ENCODE data around the gene IFNA21.
"Not testable (repeated sequence)": the region's sequence is repeated elsewhere in the genome, so short reads cannot be mapped to it uniquely, and the experiment has no call there.

IFNA21 gene

GRCh38 chr9:21154018-21154608 lies 12.3 kb downstream of the IFNA21 start:
- H3K4me1 ChIP-seq (ENCODE audit: insufficient read depth, insufficient read length), result no peaks in the 10 kb centered on the region
- no peak overlapping the region for H3K9ac ChIP-seq (ENCODE audit: insufficient read length, low read depth)
- H3K27me3 ChIP-seq (ENCODE audit: insufficient read depth, insufficient read length), result no peaks in the 10 kb centered on the region
- H3K9me3 ChIP-seq (ENCODE audit: insufficient read depth, low read length), result no peaks in the 10 kb centered on the region; the same call in 1 of the 2 replicates
- no peaks in the 10 kb centered on the region for H3K36me3 ChIP-seq (ENCODE audit: insufficient read depth, insufficient read length, low read length)
- no peak overlapping the region for H3K4me3 ChIP-seq (ENCODE audit: insufficient read length, low read depth)
- peak; percentile 22 for DNase-seq (ENCODE audit: low read depth, low spot score)
- TF ChIP-seq ZNF274 (IDR thresholded peaks at IDR 0.05; ENCODE audit: low read depth, low read length), result no peak
- no peak for TF ChIP-seq SUZ12 (IDR thresholded peaks at IDR 0.05; ENCODE audit: extremely low read depth, insufficient read depth, insufficient read length)
- TF ChIP-seq YY1 (IDR thresholded peaks at IDR 0.05; ENCODE audit: insufficient read depth, insufficient read length), result no peak

DNA sequence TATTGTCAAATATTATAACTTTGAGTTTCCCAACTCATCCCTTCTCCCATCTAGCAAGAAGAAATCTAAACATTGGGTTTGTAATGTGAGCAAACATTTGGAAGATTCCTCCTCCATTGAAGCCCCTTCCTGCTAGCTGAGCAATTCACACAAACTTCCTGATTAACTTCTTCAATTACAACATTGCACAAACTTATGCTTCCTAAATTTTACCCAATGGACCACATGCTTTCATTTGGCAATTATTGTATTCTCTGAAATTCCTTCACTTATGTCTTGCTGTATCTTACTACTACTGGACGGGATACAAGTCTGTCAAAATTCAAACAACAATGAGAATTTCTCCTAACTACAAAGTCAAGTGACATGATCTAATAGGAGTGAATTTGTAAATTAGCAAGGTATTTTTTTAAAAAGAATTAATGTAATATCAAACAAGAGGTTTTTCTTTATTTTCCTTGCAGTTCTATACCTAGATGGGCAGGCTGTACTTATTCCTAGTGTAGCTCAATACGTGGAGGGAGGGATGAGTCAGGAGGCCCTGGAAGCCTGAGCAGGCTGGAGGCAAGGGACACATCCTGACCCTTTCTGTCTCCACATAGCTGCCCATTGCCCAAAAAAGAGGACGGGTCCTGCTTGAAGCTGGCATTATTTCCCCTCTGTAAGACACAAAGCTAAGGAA lies 13.0 kb downstream of the IFNA21 start:
- Histone ChIP-seq H3K9me3 (ENCODE audit: insufficient read depth, low read length) (no peaks in the 10 kb centered on the region; the same call in 1 of the 2 replicates), H3K36me3 (ENCODE audit: insufficient read depth, insufficient read length, low read length) (no peaks in the 10 kb centered on the region), H3K4me3 (ENCODE audit: insufficient read length, low read depth) (no peak overlapping the region), H3K9ac (ENCODE audit: insufficient read length, low read depth) (no peak overlapping the region), H3K4me1 (ENCODE audit: insufficient read depth, insufficient read length) (no peaks in the 10 kb centered on the region), H3K27me3 (ENCODE audit: insufficient read depth, insufficient read length) (no peaks in the 10 kb centered on the region)
- TF ChIP-seq ZNF274 (IDR thresholded peaks at IDR 0.05; ENCODE audit: low read depth, low read length) (no peak), SUZ12 (IDR thresholded peaks at IDR 0.05; ENCODE audit: extremely low read depth, insufficient read depth, insufficient read length) (no peak), YY1 (IDR thresholded peaks at IDR 0.05; ENCODE audit: insufficient read depth, insufficient read length) (no peak)
- DNase-seq (ENCODE audit: low read depth, low spot score), result no peak

DNA sequence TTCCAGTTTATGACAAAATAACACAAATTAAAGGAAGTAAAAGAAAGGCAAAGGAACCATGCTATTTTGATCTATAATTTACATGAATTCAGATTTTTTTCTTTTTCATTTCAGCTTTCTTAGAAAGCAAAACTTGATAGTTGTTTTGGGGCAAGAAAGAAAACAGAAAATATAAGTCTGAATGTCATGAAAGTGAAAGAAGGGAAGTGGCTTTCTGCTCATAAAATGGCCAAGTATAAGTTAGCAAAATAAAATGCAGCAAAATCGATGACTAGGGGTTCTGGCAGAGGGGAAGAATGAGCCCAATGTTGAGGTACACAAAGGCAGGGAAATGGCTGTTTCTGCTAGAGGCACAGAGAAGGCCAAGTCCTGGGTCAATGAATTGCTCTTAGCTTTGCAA lies 21.9 kb downstream of the IFNA21 start:
- no peaks in the 10 kb centered on the region for H3K36me3 ChIP-seq (ENCODE audit: insufficient read depth, insufficient read length, low read length)
- no peaks in the 10 kb centered on the region for H3K27me3 ChIP-seq (ENCODE audit: insufficient read depth, insufficient read length)
- H3K9me3 ChIP-seq (ENCODE audit: insufficient read depth, low read length), result peaks cover 4% of the 10 kb centered on the region; the same call in 1 of the 2 replicates
- H3K9ac ChIP-seq (ENCODE audit: insufficient read length, low read depth), result no peak overlapping the region
- no peak overlapping the region for H3K4me3 ChIP-seq (ENCODE audit: insufficient read length, low read depth)
- H3K4me1 ChIP-seq (ENCODE audit: insufficient read depth, insufficient read length), result no peaks in the 10 kb centered on the region
- TF ChIP-seq SUZ12 (IDR thresholded peaks at IDR 0.05; ENCODE audit: extremely low read depth, insufficient read depth, insufficient read length) (no peak), YY1 (IDR thresholded peaks at IDR 0.05; ENCODE audit: insufficient read depth, insufficient read length) (no peak), ZNF274 (IDR thresholded peaks at IDR 0.05; ENCODE audit: low read depth, low read length) (no peak)
- no peak for DNase-seq (ENCODE audit: low read depth, low spot score)

DNA sequence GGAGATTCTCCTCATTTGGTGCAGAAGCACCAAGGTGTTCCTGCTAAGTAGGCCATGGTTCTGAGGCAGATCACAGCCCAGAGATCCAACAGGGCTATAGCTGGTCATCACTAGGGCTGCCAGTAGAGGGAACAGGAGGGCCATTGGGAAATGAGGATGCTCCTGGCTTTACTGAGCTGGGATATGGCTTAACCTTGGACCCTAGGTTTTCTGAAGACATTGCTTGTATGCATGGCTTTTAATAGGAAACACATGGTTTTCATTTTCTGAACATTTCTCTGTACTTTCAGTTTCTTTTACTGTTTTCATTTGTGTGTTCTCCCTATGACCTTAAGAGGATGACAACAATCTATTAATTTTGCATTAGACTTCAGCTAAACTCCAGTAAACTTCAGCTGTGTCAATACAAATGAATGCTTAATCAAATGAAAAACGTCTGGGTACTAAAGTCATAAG lies 25.0 kb downstream of the IFNA21 start, which contains the start of gene IFNW1:
IFNW1 (minus strand) TSS at position 406 of the 456 bp plus-strand sequence; CDS start at position 144, 262 bp downstream.
- Histone ChIP-seq H3K4me3 (ENCODE audit: insufficient read length, low read depth) (no peak within 1 kb of the TSS), H3K27me3 (ENCODE audit: insufficient read depth, insufficient read length) (no peaks in the 10 kb centered on the region)
- DNase-seq (ENCODE audit: low read depth, low spot score), result no peak

DNA sequence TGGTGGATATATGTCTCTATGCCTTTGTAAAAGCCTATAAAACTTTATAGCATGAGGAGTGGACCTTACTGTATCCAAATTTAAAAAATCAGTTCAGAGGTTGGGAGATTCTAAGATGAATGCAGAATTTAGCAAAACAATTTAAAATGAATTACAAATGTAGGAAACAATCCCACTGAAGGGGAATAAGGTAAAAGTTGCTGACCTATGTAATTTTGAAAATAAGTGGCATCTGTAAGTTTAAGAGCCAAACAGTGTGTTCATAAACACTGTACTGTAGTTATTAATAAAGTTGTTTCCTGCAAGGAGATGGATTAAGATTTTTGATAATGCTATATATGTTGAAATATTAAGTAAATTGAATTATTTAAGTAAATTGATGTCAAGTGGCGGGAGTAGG lies 29.4 kb downstream of the IFNA21 start:
- no peak for DNase-seq (ENCODE audit: low read depth, low spot score)
- no peak overlapping the region for H3K9ac ChIP-seq (ENCODE audit: insufficient read length, low read depth)
- TF ChIP-seq SUZ12 (IDR thresholded peaks at IDR 0.05; ENCODE audit: extremely low read depth, insufficient read depth, insufficient read length), result no peak
- no peak for TF ChIP-seq YY1 (IDR thresholded peaks at IDR 0.05; ENCODE audit: insufficient read depth, insufficient read length)
- TF ChIP-seq ZNF274 (IDR thresholded peaks at IDR 0.05; ENCODE audit: low read depth, low read length), result no peak
- H3K4me1 ChIP-seq (ENCODE audit: insufficient read depth, insufficient read length), result no peaks in the 10 kb centered on the region
- H3K27me3 ChIP-seq (ENCODE audit: insufficient read depth, insufficient read length), result no peaks in the 10 kb centered on the region
- no peaks in the 10 kb centered on the region for H3K9me3 ChIP-seq (ENCODE audit: insufficient read depth, low read length)
- H3K4me3 ChIP-seq (ENCODE audit: insufficient read length, low read depth), result no peak overlapping the region
- no peaks in the 10 kb centered on the region for H3K36me3 ChIP-seq (ENCODE audit: insufficient read depth, insufficient read length, low read length)

More for the DNA sequence above, 25.0 kb downstream of the IFNA21 start, which contains the start of gene IFNW1:
- Histone ChIP-seq H3K36me3 (ENCODE audit: insufficient read depth, insufficient read length, low read length) (no peaks in the 10 kb centered on the region), H3K9ac (ENCODE audit: insufficient read length, low read depth) (no peak within 1 kb of the TSS), H3K4me1 (ENCODE audit: insufficient read depth, insufficient read length) (no peaks in the 10 kb centered on the region), H3K9me3 (ENCODE audit: insufficient read depth, low read length) (no peaks in the 10 kb centered on the region)
- no peak for TF ChIP-seq YY1 (IDR thresholded peaks at IDR 0.05; ENCODE audit: insufficient read depth, insufficient read length)
- TF ChIP-seq SUZ12 (IDR thresholded peaks at IDR 0.05; ENCODE audit: extremely low read depth, insufficient read depth, insufficient read length), result no peak
- no peak for TF ChIP-seq ZNF274 (IDR thresholded peaks at IDR 0.05; ENCODE audit: low read depth, low read length)

DNA sequence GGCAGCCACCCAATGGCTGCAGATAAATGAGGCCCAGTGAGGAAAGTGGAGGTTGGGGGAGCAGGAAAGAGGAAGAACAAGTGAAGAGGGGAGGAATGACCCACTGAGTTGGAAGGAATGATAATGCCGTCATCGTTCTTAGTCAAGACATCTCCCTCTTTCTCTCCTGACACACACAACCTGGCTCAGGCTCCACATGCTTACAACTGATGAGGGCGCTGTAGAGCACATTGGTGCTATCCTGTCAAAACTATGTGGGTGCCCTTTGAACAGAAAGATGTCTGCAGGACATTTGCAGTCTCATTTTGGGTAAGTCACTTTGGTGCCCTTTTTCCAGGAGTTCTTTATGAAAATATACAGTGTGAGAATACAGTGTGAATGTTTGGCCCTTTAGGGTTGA lies 30.7 kb downstream of the IFNA21 start:
- Histone ChIP-seq H3K4me3 (ENCODE audit: insufficient read length, low read depth) (no peak overlapping the region), H3K36me3 (ENCODE audit: insufficient read depth, insufficient read length, low read length) (no peaks in the 10 kb centered on the region), H3K9me3 (ENCODE audit: insufficient read depth, low read length) (no peaks in the 10 kb centered on the region), H3K9ac (ENCODE audit: insufficient read length, low read depth) (no peak overlapping the region), H3K27me3 (ENCODE audit: insufficient read depth, insufficient read length) (no peaks in the 10 kb centered on the region), H3K4me1 (ENCODE audit: insufficient read depth, insufficient read length) (no peaks in the 10 kb centered on the region)
- no peak for TF ChIP-seq ZNF274 (IDR thresholded peaks at IDR 0.05; ENCODE audit: low read depth, low read length)
- no peak for TF ChIP-seq YY1 (IDR thresholded peaks at IDR 0.05; ENCODE audit: insufficient read depth, insufficient read length)
- no peak for TF ChIP-seq SUZ12 (IDR thresholded peaks at IDR 0.05; ENCODE audit: extremely low read depth, insufficient read depth, insufficient read length)
- DNase-seq (ENCODE audit: low read depth, low spot score), result no peak

GRCh38 chr9:21128186-21128585 lies 38.3 kb downstream of the IFNA21 start:
- H3K9me3 ChIP-seq (ENCODE audit: insufficient read depth, low read length); H3K4me3 ChIP-seq (ENCODE audit: insufficient read length, low read depth); DNase-seq (ENCODE audit: low read depth, low spot score); H3K27me3 ChIP-seq (ENCODE audit: insufficient read depth, insufficient read length); H3K36me3 ChIP-seq (ENCODE audit: insufficient read depth, insufficient read length, low read length); H3K4me1 ChIP-seq (ENCODE audit: insufficient read depth, insufficient read length); H3K9ac ChIP-seq (ENCODE audit: insufficient read length, low read depth): not testable (repeated sequence)

All from NT2/D1 (cell line).